Keratinocyte (primary cell): ENCODE results near the gene QSOX1.

ENCODE experiments used
- EZH2 ChIP-seq: IDR thresholded peaks from one replicate; pipeline ENCODE4 v1.6.1; 2012; ENCODE audit warnings: inconsistent platforms, mild to moderate bottlenecking, low read length, moderate library complexity
- TF ChIP-seq, protein P1 (sequence below), 3 experiments: IDR thresholded peaks in 1 of 3; conservative IDR thresholded peaks in 1 of 3; optimal IDR thresholded peaks in 1 of 3; 2 replicates in 2 of 3; 3 replicates in 1 of 3; pipeline versions ENCODE3 to v1.5.1; 2011; ENCODE audit warnings: low read length in 3 of 3, mild to moderate bottlenecking in 3 of 3, moderate library complexity in 2 of 3, control low read depth in 1 of 3, inconsistent platforms in 1 of 3; ENCODE audit not compliant: insufficient read depth in 2 of 3; ENCODE audit errors: extremely low read depth in 1 of 3

DNA sequence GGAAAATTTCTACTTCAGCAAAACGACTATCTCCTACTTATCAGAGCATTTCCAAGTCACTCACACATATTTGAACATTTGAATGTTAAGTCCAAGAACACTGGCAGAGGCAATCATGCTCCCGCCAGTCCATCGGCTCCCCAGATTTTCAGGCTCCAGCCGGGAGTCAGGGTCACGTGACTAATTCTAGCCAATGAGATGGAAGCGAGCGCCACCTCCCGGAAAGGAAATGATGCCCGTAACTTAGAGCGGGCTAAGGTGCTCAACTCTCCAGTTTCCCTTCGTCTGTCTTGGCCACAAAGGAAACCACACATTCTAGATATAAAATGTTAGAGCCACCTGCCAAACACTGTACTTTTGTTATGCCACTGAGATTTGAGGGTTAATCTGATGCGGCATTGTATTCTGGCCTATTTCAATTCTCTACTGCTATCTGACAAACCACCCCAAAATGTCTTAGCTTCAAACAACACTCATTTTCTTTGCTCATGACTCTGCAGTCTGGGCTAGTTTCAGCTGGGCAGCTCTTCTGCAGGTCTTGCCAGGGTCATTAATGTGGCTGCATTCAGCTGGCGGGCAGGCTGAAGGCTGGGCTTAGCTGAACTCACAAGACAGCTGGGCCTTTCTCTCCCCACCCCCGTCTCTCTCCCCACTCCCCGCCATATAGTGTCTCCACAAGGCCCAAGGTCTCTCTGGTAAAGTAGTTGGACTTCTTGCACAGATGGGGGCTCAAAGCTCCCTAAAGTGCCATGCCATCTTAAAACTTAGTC, 58.9 kb downstream of the QSOX1 start:
- TF ChIP-seq, protein P1, sequence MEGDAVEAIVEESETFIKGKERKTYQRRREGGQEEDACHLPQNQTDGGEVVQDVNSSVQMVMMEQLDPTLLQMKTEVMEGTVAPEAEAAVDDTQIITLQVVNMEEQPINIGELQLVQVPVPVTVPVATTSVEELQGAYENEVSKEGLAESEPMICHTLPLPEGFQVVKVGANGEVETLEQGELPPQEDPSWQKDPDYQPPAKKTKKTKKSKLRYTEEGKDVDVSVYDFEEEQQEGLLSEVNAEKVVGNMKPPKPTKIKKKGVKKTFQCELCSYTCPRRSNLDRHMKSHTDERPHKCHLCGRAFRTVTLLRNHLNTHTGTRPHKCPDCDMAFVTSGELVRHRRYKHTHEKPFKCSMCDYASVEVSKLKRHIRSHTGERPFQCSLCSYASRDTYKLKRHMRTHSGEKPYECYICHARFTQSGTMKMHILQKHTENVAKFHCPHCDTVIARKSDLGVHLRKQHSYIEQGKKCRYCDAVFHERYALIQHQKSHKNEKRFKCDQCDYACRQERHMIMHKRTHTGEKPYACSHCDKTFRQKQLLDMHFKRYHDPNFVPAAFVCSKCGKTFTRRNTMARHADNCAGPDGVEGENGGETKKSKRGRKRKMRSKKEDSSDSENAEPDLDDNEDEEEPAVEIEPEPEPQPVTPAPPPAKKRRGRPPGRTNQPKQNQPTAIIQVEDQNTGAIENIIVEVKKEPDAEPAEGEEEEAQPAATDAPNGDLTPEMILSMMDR (optimal IDR thresholded peaks at IDR 0.05 in 1 of 3, IDR thresholded peaks at IDR 0.05 in 1 of 3, conservative IDR thresholded peaks at IDR 0.05 in 1 of 3; ENCODE audit: extremely low read depth in 1 of 3, insufficient read depth in 2 of 3, low read length in 3 of 3): peak in 1 of 3 experiments; percentile 8
- no peak for TF ChIP-seq EZH2
